ENCODE results near the gene LENG1.
"Not testable (repeated sequence)": the region's sequence is repeated elsewhere in the genome, so short reads cannot be mapped to it uniquely, and the experiment has no call there.

LENG1 gene

DNA sequence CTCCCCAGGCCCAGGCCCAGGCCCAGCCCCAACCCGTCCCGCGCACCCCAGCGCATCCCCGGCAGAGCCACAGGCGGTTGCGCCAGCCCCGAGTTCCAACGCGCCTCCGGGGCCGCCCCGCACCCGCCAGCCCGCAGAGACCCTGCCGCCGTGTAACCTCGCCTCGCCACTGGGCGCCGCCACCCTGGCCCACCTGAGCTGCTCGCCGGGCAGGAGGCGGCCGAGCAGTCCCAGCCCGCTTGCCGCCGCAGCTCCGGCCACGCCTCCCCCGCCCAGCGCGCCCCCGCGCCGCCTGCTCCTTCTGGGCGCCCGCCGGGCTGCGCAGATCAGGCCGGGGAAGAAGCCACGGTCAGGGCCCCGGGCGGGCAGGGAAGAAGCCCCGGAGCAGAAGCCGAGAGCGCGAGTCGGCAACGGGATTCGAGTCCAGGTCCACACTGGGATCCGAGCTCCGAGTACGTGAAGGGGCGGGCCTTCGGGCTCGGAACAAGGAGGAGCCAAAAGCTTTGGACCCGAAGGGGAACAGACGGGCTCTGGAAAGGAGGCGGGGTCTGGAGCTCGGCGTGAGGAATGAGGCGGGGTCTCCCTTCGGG is 29.7 kb upstream of the LENG1 start, which contains the start of gene MBOAT7:
Gene MBOAT7, minus strand, starts transcription at position 436 of the 590 bp plus-strand sequence. CDS start 1,072 bp downstream, outside the sequence.
- DNase-seq (ENCODE audit: low spot score) = no peak

DNA sequence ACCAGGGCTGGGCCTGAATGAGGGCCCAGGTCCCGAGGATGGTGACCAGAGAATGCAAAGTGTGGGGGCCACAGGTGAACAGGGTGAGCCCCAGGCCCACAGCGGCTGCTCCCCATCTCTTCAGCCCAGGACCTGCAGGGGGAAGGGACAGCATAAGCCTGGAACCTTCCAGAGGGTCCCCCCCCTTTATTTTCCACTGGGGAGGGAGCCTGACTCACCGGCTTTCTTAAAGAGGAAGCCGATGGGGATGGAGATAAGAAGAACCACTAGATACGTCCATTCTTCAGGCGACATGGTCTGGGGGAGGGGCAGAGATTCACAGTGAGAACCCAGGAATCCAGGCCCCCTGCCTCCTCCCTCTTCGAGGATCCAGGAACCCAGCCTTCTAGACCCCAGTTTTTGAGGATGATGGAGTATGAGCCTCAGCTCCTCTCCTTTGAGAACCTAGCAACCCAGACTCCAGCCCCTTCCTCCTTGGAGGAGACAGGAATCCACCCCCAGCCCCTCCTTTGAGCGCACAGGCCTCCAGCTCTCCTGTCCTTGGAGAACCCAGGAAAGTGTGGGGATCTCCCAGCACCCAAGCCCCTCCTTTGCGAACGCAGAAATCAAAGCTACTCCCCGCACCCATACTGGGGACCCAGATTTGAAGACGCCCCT is 28.8 kb upstream of the LENG1 start:
- no peak for DNase-seq (ENCODE audit: low spot score)

DNA sequence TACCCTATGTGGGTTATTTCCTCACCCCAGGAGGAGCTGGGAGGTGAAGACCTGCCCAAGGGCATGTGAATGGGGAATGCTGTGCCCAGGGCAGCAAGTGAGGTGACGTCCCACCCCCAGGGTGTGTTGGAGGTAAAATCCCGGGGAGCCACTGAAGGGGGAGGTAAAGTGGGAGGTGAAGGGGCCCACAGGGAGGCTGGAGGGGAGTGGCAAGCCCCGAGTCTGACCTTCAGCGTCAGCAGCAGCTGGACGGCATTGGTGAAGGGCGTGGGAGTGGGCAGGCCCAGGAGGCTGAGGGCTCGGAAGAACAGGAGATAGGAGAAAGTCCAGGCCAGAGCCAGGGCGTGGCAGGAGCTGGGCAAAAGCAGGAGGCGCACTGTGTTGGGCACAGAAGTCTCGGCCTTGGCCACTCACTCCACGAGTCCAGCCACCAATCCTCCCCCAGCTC is 27.4 kb upstream of the LENG1 start:
- DNase-seq (ENCODE audit: low spot score) = no peak

DNA sequence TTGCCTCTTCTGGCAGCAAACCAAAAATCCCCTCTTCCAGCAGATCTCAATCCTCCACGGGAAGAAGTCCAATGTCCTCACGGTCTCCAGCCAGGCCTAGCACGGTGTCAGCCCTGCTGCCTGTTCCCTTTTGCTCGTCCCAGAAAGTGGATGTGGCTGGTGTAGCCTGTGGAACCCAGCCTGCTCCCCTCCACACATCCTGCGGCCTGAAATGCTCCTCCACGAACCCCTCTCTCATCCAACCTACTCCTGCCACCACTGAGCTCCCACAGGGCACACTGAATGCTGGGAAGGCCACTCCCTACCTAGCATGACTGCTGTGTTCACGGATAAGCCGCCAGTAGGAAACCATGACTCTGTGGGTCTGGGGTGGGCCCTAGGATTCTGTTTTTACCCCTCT is 26.8 kb upstream of the LENG1 start:
- DNase-seq (ENCODE audit: low spot score) = no peak

DNA sequence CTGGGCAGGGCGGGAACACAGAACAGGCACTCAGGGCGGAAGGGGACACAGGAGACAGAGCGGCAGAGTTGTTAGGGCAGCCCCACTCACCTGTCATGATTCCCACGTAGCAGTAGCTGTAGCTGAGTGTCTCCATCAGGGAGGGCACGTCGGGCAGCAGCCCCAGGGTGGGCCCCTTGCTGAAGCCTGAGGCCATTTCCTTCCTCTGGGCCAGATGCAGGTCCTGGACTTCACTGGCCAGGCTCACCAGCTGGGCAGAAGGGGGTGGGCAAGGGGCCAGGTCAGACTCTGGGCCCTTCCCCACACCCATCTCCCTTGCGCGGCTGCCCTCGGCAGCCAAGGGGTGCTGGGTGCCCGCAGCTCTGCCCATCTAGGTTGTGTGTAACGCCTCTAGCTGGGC is 23.9 kb upstream of the LENG1 start:
- DNase-seq (ENCODE audit: low spot score) = no peak

DNA sequence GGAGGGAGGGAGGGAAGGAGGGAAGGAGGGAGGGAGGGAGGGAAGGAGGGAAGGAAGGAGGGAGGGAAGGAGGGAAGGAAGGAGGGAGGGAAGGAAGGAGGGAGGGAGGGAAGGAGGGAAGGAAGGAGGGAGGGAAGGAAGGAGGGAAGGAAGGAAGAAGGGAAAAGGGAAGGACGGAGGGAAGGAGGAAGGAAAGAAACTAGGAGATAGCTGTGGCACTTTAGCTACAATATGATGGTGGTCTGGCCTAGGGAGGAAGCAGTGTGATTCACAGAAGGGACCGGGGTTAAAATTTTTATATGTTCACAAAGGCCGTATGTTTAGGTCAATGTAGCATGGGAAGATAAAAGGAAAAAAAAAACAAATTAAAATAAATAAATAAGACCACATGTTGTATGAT is 22.4 kb upstream of the LENG1 start:
- DNase-seq (ENCODE audit: low spot score) = not testable (repeated sequence)

DNA sequence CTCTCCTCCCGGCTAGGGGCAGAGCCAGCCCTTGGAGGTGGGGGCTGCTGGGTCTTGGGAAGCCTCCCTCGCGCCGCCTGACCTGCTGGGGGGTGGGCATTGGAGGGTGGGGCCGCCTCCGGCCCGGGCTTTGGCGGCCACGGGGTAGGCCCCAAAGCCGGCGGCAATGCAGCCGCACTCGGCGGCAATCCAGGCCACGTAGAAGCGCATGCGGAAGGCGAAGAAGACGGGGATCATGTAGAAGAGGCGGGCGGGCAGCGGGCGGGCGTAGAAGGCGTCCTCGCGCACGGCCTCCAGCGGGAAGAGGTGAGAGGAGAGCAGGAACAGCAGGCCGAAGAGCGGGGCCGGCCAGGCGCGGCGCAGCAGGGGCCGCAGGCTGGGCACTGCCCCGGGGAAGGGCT is 21.2 kb upstream of the LENG1 start:
- no peak for DNase-seq (ENCODE audit: low spot score)

DNA sequence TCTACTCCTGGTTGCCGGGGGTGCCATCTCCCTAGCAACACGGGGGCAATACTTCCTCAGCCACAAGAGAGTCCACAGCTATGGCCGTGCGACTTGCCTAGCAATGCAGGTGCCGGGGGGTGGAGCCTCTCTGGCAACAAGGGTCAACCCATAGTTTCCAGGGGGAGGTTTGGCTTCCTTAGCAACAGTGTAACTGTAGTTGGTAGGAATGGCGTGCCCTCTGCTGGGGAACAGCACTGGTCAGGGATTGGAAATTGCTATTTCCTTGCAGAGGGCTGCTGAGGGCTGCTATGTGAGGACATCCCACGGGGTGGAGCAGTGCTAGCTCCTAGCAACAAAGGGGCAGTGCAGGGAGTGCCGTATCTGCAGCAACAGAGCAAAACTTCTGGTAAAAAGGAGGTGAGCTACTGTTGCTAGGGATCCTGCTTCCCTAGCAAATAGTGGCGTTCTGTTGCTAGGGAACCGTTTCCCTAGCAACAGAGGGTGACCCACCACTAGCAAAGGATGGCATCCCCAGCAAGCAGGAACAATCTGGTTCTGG is 20.5 kb upstream of the LENG1 start:
- no peak for DNase-seq (ENCODE audit: low spot score)

DNA sequence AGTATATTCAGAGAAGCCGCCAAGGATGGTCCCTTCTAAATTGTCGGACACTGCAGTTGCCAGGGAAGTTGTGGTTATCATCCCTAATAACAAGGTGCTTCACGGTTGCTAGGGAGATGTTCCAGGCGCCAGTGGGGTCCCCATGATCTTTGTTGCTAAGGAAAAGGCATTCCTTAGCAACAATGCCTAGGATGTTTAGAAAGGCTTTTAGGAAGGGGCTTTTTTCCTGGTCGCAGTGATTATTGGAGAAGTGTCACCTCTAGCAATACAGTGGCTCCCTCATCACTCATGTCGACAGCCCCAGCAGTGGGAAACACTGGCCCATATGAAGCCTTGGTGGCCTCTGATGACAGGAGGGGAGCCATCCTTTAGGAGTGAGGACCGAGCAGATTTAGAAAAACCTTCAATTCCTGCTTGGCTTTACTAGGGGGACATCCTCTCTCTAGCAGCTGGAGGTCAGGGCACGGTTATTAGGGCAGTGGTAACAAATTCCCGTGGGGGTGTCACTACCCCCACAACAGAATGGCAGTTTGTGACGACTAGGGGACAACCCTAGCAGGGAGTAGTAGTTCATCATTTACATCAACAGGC is 19.8 kb upstream of the LENG1 start:
- DNase-seq (ENCODE audit: low spot score) = no peak

DNA sequence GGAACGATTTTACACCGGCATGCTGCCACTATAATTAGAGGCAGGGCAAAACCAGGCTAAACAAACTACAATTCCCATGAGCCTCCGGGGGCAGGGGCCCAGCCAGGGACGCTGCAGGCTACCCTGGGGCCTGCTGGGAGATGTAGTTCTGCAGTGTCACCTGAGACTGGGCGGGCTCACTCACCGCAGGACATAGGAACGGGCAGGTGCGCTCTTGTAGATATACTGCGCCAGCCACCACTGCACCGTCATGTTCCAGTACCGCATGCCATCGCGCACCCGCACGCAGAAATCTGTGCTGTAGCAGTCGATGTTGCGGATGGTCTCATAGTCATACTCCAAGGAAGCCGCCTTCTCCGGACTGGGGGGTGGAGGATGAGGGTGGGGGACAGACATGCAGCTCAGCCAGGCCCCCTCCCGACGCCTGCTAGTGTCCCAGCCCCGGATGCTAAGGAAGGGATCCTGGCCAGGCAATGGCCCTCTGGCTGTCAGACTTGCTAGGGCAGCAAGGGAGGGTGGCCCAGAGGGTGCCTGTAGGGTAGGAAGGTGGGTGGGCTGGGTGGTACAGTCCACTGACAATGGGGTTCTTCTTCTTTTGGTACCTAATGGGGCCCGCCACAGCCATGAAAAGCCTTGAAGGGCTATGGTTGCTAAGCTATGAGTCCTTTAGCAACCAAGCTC is 19.2 kb upstream of the LENG1 start:
- no peak for DNase-seq (ENCODE audit: low spot score)

DNA sequence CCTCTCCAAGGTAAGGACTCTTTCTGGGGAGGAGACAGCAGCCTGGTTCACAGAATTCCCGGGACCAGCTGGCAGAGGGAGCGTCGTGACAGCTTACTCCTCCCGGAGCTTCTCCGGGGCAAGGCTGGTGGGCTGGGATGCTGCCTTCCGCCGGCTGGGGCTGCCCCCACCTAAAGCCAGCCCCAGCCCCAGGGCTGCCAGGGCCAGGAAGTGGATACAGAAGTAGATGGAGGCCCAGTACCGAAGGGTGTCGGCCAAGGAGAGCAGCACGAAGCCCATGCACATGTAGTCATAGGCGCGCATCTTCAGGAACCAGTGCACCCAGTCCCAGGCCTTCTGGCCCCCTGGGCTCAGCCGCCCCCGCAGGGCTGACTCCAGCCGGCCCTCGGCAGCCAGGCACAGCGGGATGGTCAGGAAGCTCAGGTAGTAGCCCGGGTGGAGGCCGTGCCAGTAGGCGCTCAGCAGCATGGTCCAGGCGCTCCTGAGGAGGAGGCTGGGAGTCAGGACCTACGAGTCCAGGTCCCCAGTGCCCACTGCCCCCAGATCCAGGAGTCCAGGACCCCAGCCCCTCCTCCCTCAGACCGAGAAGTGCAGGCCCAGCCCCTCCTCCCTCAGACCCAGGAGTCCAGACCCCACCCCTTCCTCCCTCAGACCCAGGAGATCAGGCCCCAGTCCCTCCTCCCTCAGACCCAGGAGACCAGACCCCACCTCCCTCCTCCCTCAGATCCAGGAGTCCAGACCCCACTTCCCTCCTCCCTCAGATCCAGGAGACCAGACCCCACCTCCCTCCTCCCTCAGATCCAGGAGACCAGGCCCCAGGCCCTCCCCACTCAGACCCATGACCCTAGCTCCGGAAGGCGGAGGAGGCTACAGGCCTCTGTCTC is 14.7 kb upstream of the LENG1 start:
- DNase-seq (ENCODE audit: low spot score) = no peak

DNA sequence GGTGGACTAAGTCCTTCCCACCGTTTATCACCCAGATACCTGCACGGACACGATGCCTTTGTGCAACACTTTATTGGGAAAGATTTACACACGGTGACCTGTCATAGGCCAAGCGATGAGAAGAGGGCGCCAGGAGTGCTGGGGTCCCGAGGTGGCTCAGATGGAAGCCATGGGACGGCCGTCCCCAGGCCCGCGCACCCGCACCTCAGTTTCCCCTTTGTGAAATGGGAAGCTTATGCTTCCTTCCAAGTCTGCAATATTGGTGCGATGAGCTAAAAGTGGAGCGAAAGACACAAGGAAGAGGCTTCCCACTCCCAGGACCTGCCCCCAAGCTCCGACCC is 13.8 kb upstream of the LENG1 start:
- no peak for DNase-seq (ENCODE audit: low spot score)

DNA sequence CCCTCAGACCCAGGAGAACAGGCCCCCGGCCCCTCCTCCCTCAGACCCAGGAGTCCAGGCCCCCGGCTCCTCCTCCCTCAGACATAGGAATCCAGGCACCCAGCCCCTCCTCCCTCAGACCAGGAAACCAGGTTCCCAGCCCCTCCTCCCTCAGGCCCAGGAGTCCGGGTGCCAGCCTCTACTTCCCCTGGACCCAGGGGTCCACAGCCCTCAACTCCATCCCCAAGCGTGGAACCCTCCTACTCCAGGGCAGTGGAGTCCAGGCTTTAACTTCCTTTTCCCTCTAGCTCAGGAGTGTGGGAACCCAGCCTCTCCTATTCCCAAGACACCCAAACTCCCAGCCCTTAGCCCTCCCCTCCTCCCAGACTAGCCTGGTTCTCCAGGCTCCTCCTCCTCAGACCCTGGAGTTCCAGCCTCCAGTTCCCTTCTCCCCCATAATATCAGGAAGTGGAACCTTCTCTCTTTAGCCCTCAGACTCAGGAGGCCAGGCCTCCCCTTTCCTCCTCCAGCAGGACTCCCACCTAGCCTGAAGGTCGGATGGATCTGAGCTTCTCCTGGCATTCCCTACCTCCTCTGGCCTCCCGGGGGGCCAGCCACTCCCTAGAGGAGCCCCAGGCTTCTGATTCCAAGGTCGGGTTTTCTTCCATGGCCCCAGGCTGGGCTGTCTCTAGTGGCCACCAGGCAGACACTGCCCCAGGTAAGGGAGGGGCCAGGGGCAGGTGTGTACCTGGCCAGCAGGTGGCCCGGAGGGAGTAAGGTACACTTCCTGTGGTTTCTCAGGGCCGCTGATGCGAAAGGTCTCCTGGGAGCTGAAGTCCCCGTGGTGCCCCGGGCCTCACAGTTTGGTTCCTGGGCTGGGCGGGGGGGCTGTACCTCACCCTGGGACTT is 13.2 kb upstream of the LENG1 start, which contains the start of gene TMC4:
Gene TMC4, minus strand, starts transcription at position 690 of the 888 bp plus-strand sequence. Its CDS starts 43 bp downstream, at position 647.
- DNase-seq (ENCODE audit: low spot score) = peak; percentile 54

DNA sequence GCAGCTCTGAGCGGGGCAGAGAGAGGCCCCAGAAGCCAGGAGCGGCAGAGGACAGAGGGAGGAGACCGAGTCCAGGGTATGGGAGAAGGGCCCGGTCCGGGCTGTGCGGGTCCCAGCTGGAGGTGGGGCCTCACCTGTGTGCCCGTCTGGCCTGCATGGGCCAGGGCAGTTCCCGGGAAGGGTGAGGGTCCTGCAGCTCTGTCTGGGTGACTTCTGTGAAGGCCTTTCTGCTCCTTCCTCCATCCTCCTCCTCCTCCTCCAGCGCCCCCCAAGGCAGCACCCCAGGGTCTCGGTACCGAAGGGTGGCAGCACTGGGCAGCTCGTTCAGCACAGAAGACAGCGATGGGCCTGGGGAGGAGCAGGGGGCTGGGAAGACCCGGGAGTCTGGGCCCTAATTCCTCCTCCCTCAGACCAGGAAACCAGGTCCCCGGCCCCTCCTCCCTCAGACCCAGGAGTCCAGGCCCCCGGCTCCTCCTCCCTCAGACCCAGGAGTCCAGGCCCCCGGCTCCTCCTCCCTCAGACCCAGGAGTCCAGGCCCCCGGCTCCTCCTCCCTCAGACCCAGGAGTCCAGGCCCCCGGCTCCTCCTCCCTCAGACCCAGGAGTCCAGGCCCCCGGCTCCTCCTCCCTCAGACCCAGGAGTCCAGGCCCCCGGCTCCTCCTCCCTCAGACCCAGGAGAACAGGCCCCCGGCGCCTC is 12.4 kb upstream of the LENG1 start:
- not testable (repeated sequence) for DNase-seq (ENCODE audit: low spot score)

DNA sequence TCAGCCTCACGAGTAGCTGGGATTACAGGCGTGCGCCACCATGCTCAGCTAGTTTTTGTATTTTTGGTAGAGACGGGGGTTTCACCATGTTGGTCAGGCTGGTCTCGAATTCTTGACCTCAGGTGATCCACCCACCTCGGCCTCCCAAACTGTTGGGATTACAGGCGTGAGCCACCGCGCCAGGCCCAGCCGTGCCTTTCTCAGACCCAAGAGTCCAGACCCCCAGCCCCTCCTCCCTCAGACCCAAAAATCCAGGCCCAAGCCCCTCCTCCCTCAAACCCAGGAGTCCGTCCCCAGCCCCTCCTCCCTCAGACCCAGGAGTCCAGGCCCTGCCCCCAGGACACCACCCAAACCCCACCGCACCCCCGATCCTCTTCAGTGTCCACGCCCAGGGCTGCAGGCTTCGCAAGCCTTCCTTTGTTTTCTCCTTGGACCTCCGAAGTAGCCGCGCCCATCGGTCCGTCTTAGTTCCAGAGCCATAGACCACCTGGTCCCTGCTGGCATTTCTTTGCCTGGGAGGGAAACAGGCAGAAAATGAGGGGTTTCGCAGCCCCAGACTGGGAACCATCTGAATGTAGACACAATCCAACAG is 9.7 kb upstream of the LENG1 start:
- no peak for DNase-seq (ENCODE audit: low spot score)

DNA sequence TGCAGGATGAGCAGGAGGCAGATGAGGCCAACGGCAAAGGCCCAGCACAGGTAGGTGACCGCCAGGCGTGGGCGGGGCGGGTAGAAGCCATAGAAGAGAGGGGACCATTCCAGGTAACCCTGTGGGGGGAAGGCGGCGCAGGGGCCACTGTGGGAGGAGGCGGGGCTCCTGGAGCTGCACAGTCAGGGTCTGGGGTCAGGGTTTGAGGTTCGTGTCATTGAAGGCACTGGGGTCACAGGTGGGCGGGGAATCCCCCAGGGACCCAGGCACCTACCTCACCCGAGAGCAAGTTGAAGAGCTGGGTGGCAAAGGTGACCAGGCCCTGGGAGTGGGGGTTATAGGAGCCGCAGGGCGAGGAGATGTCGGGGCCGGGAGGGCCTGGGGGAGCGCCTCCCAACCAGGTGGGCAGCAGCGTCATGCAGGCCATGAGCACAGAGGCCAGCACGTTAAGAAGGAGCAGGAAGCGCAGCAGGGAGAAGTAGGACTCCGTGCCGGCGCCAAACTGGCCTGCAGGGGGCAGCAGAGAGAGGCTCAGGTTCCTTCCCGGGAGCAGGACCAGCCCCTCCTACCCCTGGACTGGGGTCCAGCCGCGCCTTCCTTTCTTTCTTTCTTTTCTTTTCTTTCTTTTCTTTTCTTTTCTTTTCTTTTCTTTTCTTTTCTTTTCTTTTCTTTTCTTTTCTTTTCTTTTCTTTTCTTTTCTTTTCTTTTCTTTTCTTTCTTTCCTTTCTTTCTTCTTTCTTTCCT is 8.8 kb upstream of the LENG1 start:
- DNase-seq (ENCODE audit: low spot score) = peak; percentile 87

DNA sequence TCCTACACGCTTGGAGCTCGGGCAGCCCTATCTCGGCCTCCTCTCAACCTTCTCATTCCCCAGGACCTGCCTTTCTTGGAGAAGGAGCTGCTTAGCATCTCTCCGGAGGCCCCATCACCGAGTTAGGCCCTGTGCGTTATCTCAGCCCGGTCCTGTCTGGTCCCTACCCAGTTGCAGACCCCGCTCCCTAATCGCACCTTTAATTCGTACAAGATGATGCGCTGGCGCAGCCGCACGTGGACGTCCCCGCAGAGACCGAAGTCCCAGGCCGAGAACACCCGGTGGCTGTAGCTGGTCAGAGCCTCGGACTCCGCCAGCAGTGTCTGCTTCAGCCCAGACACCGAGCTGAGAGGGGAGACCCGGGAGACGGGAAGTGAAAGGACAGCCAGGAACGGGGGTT is 5.7 kb upstream of the LENG1 start:
- no peak for DNase-seq (ENCODE audit: low spot score)

DNA sequence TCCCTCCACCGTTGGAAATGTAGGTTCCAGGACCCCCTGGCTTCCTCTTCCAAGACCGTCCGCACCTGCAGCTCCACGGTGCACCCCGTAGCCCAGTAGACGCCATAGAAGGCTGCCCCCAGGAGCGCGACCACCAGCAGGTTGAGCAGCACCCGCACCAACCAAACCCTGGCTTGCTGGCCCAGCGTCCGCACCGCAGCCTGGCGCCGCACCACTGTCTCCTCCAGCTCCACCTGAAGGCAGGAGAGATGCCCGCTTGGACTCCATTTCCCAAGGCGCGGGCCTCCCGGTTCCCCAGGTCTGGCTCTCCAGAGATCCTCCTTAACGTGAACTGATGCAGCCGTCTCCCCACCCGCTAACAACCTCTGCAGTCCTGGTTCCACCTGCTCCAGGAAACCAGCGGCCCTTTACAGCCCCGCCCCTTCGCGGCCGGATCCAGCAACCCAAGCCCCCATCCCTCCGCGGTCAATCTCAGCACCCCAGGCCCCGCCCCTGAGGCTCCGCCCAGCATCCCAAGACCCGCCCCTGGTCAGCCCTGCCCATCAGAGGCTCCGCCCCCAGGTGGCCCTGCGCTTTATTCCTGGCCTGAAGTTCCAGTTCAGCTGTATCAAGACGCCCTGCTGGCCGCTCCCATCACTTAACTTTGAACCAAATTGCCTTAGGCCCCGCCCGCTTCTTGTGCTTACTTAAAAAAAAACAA is 5.0 kb upstream of the LENG1 start:
- DNase-seq (ENCODE audit: low spot score) = no peak

Data from germinal center (tissue), 1 donor.